Fibroblast of skin of scalp (primary cell): ENCODE results near the gene PMVK.

Source experiments
- DNase-seq: peaks from one replicate; pipeline ENCODE4 v3.0.0-alpha.2; 2013

The PMVK gene

GRCh38 chr1:154966111-154966510 lies 29.6 kb upstream of the PMVK start:
- DNase-seq, result no peak

- no peak for DNase-seq
Observed at GRCh38 chr1:154964359-154964758, 27.8 kb upstream of the PMVK start.

GRCh38 chr1:154963643-154964042 lies 27.1 kb upstream of the PMVK start:
- no peak for DNase-seq

GRCh38 chr1:154962795-154963330 lies 26.3 kb upstream of the PMVK start:
- DNase-seq, result no peak

GRCh38 chr1:154962156-154962749 lies 25.7 kb upstream of the PMVK start:
- no peak for DNase-seq

GRCh38 chr1:154961207-154962155 lies 25.0 kb upstream of the PMVK start, which contains the start of gene PYGO2:
Gene PYGO2, minus strand, starts transcription at chr1:154961782. Its CDS starts 206 bp downstream, at chr1:154961576.
- peak; percentile 77 for DNase-seq

GRCh38 chr1:154960446-154961136 lies 24.1 kb upstream of the PMVK start:
- no peak for DNase-seq

GRCh38 chr1:154959426-154959780 lies 22.9 kb upstream of the PMVK start:
- no peak for DNase-seq

GRCh38 chr1:154958681-154959425 lies 22.3 kb upstream of the PMVK start:
- DNase-seq, result no peak

- DNase-seq, result no peak
Observed at GRCh38 chr1:154958036-154958435, 21.5 kb upstream of the PMVK start.

- no peak for DNase-seq
Observed at GRCh38 chr1:154957091-154957657, 20.7 kb upstream of the PMVK start.

- no peak for DNase-seq
Observed at GRCh38 chr1:154956544-154956941, 20.0 kb upstream of the PMVK start.

GRCh38 chr1:154955718-154956543 lies 19.4 kb upstream of the PMVK start, which contains the start of gene PBXIP1:
Gene PBXIP1, minus strand, starts transcription at chr1:154956099. Its CDS starts 2,378 bp downstream, at chr1:154953721.
- DNase-seq, result peak; percentile 89

- peak; percentile 44 for DNase-seq
Observed at GRCh38 chr1:154955039-154955717, 18.7 kb upstream of the PMVK start.

GRCh38 chr1:154954541-154954940 lies 18.0 kb upstream of the PMVK start:
- no peak for DNase-seq

- no peak for DNase-seq
Observed at GRCh38 chr1:154953611-154954038, 17.1 kb upstream of the PMVK start.

GRCh38 chr1:154952664-154953063 lies 16.1 kb upstream of the PMVK start:
- DNase-seq, result no peak

- DNase-seq, result no peak
Observed at GRCh38 chr1:154951901-154952657, 15.6 kb upstream of the PMVK start.

- DNase-seq, result no peak
Observed at GRCh38 chr1:154948079-154948478, 11.6 kb upstream of the PMVK start.
